ENCODE measurements around the gene TGFBR3.

Gene TGFBR3

DNA sequence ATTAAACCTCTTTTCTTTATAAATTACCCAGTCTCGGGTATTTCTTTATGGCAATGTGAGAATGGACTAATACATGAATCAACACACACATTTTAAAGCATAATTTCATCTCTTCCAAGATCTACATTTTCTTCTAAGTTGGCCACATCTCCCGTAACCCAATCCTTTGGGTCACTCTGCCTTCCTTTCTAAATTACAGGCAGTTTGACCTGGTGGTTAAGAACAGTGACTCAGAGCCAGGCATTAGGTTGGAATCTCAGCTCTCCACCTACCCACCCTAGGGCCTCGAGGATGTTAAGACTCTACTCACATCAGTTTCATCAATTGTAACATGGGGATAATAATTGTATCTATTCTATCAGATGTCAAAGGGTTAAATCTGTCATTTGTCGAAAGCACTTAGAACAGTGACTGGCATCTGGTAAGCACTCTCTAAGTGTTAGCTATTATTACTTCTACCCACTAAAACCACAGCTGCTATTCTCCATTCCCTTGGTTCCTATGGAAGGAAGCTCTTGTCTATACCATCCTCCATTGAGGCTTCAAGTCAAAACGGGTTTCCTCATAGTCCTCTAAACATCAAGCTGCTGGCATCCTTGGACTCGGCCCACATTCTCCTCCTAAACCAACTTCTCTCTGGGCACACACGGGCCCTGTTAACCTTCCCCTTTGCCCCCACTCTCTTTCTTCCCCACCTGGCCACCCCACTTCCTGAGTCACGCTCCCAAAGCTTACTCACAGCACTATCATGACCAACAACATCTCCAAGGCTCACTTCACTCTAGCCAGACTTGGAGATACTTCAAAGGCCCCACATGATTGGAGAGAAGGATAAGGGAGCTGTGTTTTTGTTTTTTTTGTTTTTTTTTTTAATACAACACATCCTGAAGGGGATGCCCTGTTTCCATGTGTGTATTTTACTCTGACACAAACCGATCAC lies 116.9 kb downstream of the TGFBR3 start:
- DNase-seq (ENCODE audit: extremely low read depth, low read depth), result no peak
- TF ChIP-seq CTCF (IDR thresholded peaks at IDR 0.05; ENCODE audit: low read depth, low read length), result no peak

DNA sequence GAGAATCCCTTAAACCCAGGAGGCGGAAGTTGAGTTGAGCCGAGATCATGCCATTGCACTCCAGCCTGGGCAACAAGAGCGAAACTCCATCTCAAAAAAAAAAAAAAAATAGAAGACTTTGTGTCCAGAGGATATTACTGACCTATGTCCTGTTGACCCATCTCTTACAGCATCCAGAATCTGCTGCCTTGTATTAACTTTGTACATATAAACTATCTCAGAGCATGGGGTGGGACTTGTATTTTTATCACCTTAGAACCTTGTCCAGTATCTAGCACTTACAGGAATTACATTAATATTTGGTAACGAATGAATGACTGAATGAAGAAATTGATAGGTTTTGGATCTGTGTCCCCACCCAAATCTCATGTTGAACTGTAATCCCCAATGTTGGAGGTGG lies 117.8 kb downstream of the TGFBR3 start:
- DNase-seq (ENCODE audit: extremely low read depth, low read depth), result no peak
- no peak for TF ChIP-seq CTCF (IDR thresholded peaks at IDR 0.05; ENCODE audit: low read depth, low read length)

DNA sequence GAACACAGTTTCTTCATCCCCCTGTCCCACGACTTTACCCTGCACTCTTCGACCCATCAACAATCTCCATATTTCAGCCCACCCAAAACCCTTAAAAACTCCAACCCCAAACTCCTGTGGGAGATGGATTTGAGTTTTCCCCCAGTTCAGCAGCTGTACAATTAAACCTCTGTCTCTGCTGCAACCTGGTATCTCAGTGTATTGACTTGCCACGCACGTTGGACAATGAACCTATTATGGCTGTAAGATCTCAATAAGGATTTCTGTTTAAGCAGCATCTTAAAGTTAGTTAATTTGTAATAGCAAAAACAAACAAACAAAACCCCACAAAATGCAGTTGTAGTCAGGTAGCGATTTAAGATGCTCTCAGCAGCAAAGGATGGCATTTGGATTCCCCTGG lies 119.1 kb downstream of the TGFBR3 start:
- TF ChIP-seq CTCF (IDR thresholded peaks at IDR 0.05; ENCODE audit: low read depth, low read length), result no peak
- DNase-seq (ENCODE audit: extremely low read depth, low read depth), result no peak

GRCh38 chr1:91765880-91766443 lies 120.0 kb downstream of the TGFBR3 start:
- TF ChIP-seq CTCF (IDR thresholded peaks at IDR 0.05; ENCODE audit: low read depth, low read length), result no peak
- no peak for DNase-seq (ENCODE audit: extremely low read depth, low read depth)

DNA sequence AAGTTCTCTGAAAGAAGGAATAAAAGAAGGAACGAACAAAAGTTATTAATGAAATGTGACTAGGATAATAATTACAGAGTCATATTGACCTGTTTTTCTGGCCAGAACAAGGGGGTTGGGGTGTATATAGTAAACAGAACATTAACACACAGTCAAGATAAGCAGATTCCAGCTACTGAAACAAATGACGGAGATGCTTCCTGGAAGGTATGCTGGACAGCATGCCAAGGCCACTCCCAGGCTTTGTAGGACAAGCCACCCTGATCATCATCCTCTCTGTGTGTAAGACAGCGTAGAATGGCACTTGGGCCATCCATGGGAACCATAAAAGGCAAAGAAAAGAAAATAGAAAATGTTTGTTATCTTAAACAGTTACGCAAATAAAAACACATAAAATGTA lies 120.7 kb downstream of the TGFBR3 start:
- no peak for DNase-seq (ENCODE audit: extremely low read depth, low read depth)
- no peak for TF ChIP-seq CTCF (IDR thresholded peaks at IDR 0.05; ENCODE audit: low read depth, low read length)

DNA sequence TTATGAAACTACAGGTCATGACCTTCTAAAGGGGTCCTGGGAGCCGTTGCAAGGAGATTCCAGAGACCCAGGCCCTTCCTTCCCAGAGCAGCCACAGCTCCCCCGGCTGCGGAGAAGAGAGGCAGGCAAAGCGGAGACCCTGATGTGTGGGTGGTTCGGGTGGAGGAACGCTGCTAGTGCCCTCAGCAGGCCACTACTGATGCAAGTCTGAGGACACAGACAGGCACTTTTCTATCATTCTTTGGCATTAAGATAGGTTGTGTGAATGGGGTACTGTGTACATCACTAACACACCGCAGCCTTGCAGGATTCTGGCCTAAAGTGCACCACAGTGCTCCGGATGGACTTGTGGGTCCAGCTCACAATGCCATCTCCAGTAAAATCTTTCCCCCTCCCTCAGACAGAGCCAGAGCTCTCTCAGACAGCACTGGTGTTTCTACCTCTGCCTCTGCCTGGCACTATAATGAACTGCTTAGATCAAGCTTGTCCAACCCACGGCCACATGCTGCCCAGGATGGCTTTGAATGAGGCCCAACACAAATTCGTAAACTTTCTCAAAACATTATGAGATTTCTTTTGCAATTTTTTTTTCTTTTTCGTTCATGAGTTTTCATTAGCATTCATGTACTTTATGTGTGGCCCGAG lies 121.4 kb downstream of the TGFBR3 start:
- TF ChIP-seq CTCF (IDR thresholded peaks at IDR 0.05; ENCODE audit: low read depth, low read length), result no peak
- DNase-seq (ENCODE audit: extremely low read depth, low read depth), result no peak

GRCh38 chr1:91763252-91763651 lies 122.7 kb downstream of the TGFBR3 start:
- TF ChIP-seq CTCF (IDR thresholded peaks at IDR 0.05; ENCODE audit: low read depth, low read length), result no peak

More at GRCh38 chr1:91763252-91763651, 122.7 kb downstream of the TGFBR3 start:
- no peak for DNase-seq (ENCODE audit: extremely low read depth, low read depth)
